Measurements from ENCODE around the gene TNRC6A.
A peak's percentile ranks its signal among the peaks of the same experiment; 100 is the strongest.

TNRC6A gene

GRCh38 chr16:24820522-24820921, 91.1 kb downstream of the TNRC6A start:
- Histone ChIP-seq H3K27ac (ENCODE audit: low read depth, low read length) (peak overlapping the region; percentile 11), H3K4me3 (ENCODE audit: low read depth in 1 of 5, low read length in 5 of 5) (no peak overlapping the region), H3K36me3 (ENCODE audit: control insufficient read depth in 5 of 5, insufficient read depth in 5 of 5, low read length in 5 of 5) (peaks cover 24 to 93% (median 84%) of the 10 kb centered on the region in 5 donors), H3K9ac (ENCODE audit: low read length in 5 of 5) (no peak overlapping the region), H3K9me3 (ENCODE audit: control insufficient read depth in 5 of 5, low read length in 5 of 5) (no peaks in the 10 kb centered on the region), H3K27me3 (ENCODE audit: control insufficient read depth in 5 of 5, insufficient read depth in 4 of 5, low read length in 5 of 5) (no peaks in the 10 kb centered on the region), H3K4me1 (ENCODE audit: control insufficient read depth in 5 of 5, insufficient read depth in 5 of 5, low read length in 5 of 5) (peaks cover 0 to 11% (median 9%) of the 10 kb centered on the region in 5 donors)

GRCh38 chr16:24821129-24821528, 91.7 kb downstream of the TNRC6A start:
- Histone ChIP-seq H3K36me3 (ENCODE audit: control insufficient read depth in 5 of 5, insufficient read depth in 5 of 5, low read length in 5 of 5) (peaks cover 28 to 93% (median 84%) of the 10 kb centered on the region in 5 donors), H3K27me3 (ENCODE audit: control insufficient read depth in 5 of 5, insufficient read depth in 4 of 5, low read length in 5 of 5) (no peaks in the 10 kb centered on the region), H3K9me3 (ENCODE audit: control insufficient read depth in 5 of 5, low read length in 5 of 5) (no peaks in the 10 kb centered on the region), H3K9ac (ENCODE audit: low read length in 5 of 5) (peak overlapping the region in 1 of 5 donors; percentile 15), H3K4me3 (ENCODE audit: low read depth in 1 of 5, low read length in 5 of 5) (no peak overlapping the region), H3K4me1 (ENCODE audit: control insufficient read depth in 5 of 5, insufficient read depth in 5 of 5, low read length in 5 of 5) (peaks cover 0 to 11% (median 9%) of the 10 kb centered on the region in 5 donors), H3K27ac (ENCODE audit: low read depth, low read length) (peak overlapping the region; percentile 17)

GRCh38 chr16:24822542-24822941, 93.1 kb downstream of the TNRC6A start:
- no peaks in the 10 kb centered on the region for H3K9me3 ChIP-seq (ENCODE audit: control insufficient read depth in 5 of 5, low read length in 5 of 5)
- peaks cover 0 to 11% (median 9%) of the 10 kb centered on the region in 5 donors for H3K4me1 ChIP-seq (ENCODE audit: control insufficient read depth in 5 of 5, insufficient read depth in 5 of 5, low read length in 5 of 5)
- no peak overlapping the region for H3K4me3 ChIP-seq (ENCODE audit: low read depth in 1 of 5, low read length in 5 of 5)
- H3K9ac ChIP-seq (ENCODE audit: low read length in 5 of 5), result no peak overlapping the region
- H3K27ac ChIP-seq (ENCODE audit: low read depth, low read length), result no peak overlapping the region
- no peaks in the 10 kb centered on the region for H3K27me3 ChIP-seq (ENCODE audit: control insufficient read depth in 5 of 5, insufficient read depth in 4 of 5, low read length in 5 of 5)
- peaks cover 18 to 91% (median 82%) of the 10 kb centered on the region in 5 donors for H3K36me3 ChIP-seq (ENCODE audit: control insufficient read depth in 5 of 5, insufficient read depth in 5 of 5, low read length in 5 of 5)

GRCh38 chr16:24822974-24823373, 93.5 kb downstream of the TNRC6A start:
- H3K27ac ChIP-seq (ENCODE audit: low read depth, low read length), result no peak overlapping the region
- H3K36me3 ChIP-seq (ENCODE audit: control insufficient read depth in 5 of 5, insufficient read depth in 5 of 5, low read length in 5 of 5), result peaks cover 17 to 91% (median 82%) of the 10 kb centered on the region in 5 donors
- H3K27me3 ChIP-seq (ENCODE audit: control insufficient read depth in 5 of 5, insufficient read depth in 4 of 5, low read length in 5 of 5), result no peaks in the 10 kb centered on the region
- no peak overlapping the region for H3K4me3 ChIP-seq (ENCODE audit: low read depth in 1 of 5, low read length in 5 of 5)
- H3K4me1 ChIP-seq (ENCODE audit: control insufficient read depth in 5 of 5, insufficient read depth in 5 of 5, low read length in 5 of 5), result peaks cover 0 to 11% (median 9%) of the 10 kb centered on the region in 5 donors
- no peak overlapping the region for H3K9ac ChIP-seq (ENCODE audit: low read length in 5 of 5)
- H3K9me3 ChIP-seq (ENCODE audit: control insufficient read depth in 5 of 5, low read length in 5 of 5), result no peaks in the 10 kb centered on the region

GRCh38 chr16:24825696-24826095, 96.2 kb downstream of the TNRC6A start:
- Histone ChIP-seq H3K36me3 (ENCODE audit: control insufficient read depth in 5 of 5, insufficient read depth in 5 of 5, low read length in 5 of 5) (peaks cover 12 to 76% (median 68%) of the 10 kb centered on the region in 5 donors), H3K9ac (ENCODE audit: low read length in 5 of 5) (no peak overlapping the region), H3K4me1 (ENCODE audit: control insufficient read depth in 5 of 5, insufficient read depth in 5 of 5, low read length in 5 of 5) (no peaks in the 10 kb centered on the region), H3K4me3 (ENCODE audit: low read depth in 1 of 5, low read length in 5 of 5) (no peak overlapping the region), H3K27ac (ENCODE audit: low read depth, low read length) (no peak overlapping the region), H3K27me3 (ENCODE audit: control insufficient read depth in 5 of 5, insufficient read depth in 4 of 5, low read length in 5 of 5) (no peaks in the 10 kb centered on the region), H3K9me3 (ENCODE audit: control insufficient read depth in 5 of 5, low read length in 5 of 5) (no peaks in the 10 kb centered on the region)

- peaks cover 12 to 71% (median 63%) of the 10 kb centered on the region in 5 donors for H3K36me3 ChIP-seq (ENCODE audit: control insufficient read depth in 5 of 5, insufficient read depth in 5 of 5, low read length in 5 of 5)
Observed at GRCh38 chr16:24826096-24826690, 96.7 kb downstream of the TNRC6A start.

GRCh38 chr16:24826817-24827566, 97.5 kb downstream of the TNRC6A start:
- Histone ChIP-seq H3K27ac (ENCODE audit: low read depth, low read length) (no peak overlapping the region), H3K4me1 (ENCODE audit: control insufficient read depth in 5 of 5, insufficient read depth in 5 of 5, low read length in 5 of 5) (no peaks in the 10 kb centered on the region), H3K36me3 (ENCODE audit: control insufficient read depth in 5 of 5, insufficient read depth in 5 of 5, low read length in 5 of 5) (peaks cover 12 to 63% (median 56%) of the 10 kb centered on the region in 5 donors), H3K9ac (ENCODE audit: low read length in 5 of 5) (no peak overlapping the region), H3K9me3 (ENCODE audit: control insufficient read depth in 5 of 5, low read length in 5 of 5) (no peaks in the 10 kb centered on the region), H3K4me3 (ENCODE audit: low read depth in 1 of 5, low read length in 5 of 5) (no peak overlapping the region), H3K27me3 (ENCODE audit: control insufficient read depth in 5 of 5, insufficient read depth in 4 of 5, low read length in 5 of 5) (no peaks in the 10 kb centered on the region)

More at GRCh38 chr16:24826096-24826690, 96.7 kb downstream of the TNRC6A start:
- Histone ChIP-seq H3K4me3 (ENCODE audit: low read depth in 1 of 5, low read length in 5 of 5) (no peak overlapping the region), H3K9me3 (ENCODE audit: control insufficient read depth in 5 of 5, low read length in 5 of 5) (no peaks in the 10 kb centered on the region), H3K9ac (ENCODE audit: low read length in 5 of 5) (no peak overlapping the region), H3K27ac (ENCODE audit: low read depth, low read length) (no peak overlapping the region), H3K27me3 (ENCODE audit: control insufficient read depth in 5 of 5, insufficient read depth in 4 of 5, low read length in 5 of 5) (no peaks in the 10 kb centered on the region), H3K4me1 (ENCODE audit: control insufficient read depth in 5 of 5, insufficient read depth in 5 of 5, low read length in 5 of 5) (no peaks in the 10 kb centered on the region)

GRCh38 chr16:24829153-24829552, 99.7 kb downstream of the TNRC6A start:
- Histone ChIP-seq H3K9ac (ENCODE audit: low read length in 5 of 5) (no peak overlapping the region), H3K27me3 (ENCODE audit: control insufficient read depth in 5 of 5, insufficient read depth in 4 of 5, low read length in 5 of 5) (no peaks in the 10 kb centered on the region), H3K9me3 (ENCODE audit: control insufficient read depth in 5 of 5, low read length in 5 of 5) (no peaks in the 10 kb centered on the region), H3K36me3 (ENCODE audit: control insufficient read depth in 5 of 5, insufficient read depth in 5 of 5, low read length in 5 of 5) (peaks cover 12 to 43% (median 39%) of the 10 kb centered on the region in 5 donors), H3K4me1 (ENCODE audit: control insufficient read depth in 5 of 5, insufficient read depth in 5 of 5, low read length in 5 of 5) (peaks cover 0 to 2% (median under 1%) of the 10 kb centered on the region in 5 donors), H3K27ac (ENCODE audit: low read depth, low read length) (no peak overlapping the region), H3K4me3 (ENCODE audit: low read depth in 1 of 5, low read length in 5 of 5) (no peak overlapping the region)

- Histone ChIP-seq H3K36me3 (ENCODE audit: control insufficient read depth in 5 of 5, insufficient read depth in 5 of 5, low read length in 5 of 5) (peaks cover 0 to 15% (median 8%) of the 10 kb centered on the region in 5 donors), H3K4me3 (ENCODE audit: low read depth in 1 of 5, low read length in 5 of 5) (no peak overlapping the region), H3K4me1 (ENCODE audit: control insufficient read depth in 5 of 5, insufficient read depth in 5 of 5, low read length in 5 of 5) (peaks cover 0 to 12% (median 10%) of the 10 kb centered on the region in 5 donors), H3K9me3 (ENCODE audit: control insufficient read depth in 5 of 5, low read length in 5 of 5) (peaks cover 0 to 2% (median 0%) of the 10 kb centered on the region in 5 donors), H3K27ac (ENCODE audit: low read depth, low read length) (no peak overlapping the region), H3K9ac (ENCODE audit: low read length in 5 of 5) (no peak overlapping the region), H3K27me3 (ENCODE audit: control insufficient read depth in 5 of 5, insufficient read depth in 4 of 5, low read length in 5 of 5) (no peaks in the 10 kb centered on the region)
Observed at GRCh38 chr16:24833352-24833751, 103.9 kb downstream of the TNRC6A start.

Measured in subcutaneous abdominal adipose tissue (tissue), 5 donors.